ENCODE measurements around the gene RNU2-63P.

DNA sequence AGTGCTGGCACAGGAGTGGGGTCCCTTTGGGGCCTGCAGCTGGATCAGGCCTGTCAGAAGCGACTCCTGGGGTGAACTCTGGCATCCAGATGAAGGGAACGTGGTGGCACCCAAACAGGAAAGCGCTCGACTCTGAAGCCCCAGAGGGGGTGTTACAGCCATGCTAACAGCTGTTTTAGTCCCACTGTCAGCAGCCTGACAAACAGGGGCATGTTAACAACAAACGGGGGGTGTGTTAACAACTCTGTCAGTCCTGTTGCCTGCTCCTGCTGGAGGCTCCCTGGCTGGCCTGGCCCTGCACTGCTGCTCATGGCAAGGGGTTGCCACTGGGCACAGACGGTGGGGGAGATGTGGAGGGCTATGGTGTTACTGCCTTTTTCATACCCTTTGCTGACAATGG, 2.6 kb upstream of the RNU2-63P start:
- TF ChIP-seq EZH2 (IDR thresholded peaks at IDR 0.05; ENCODE audit: low read depth, unreplicated experiment) (no peak), POLR2AphosphoS5 (IDR thresholded peaks at IDR 0.05; ENCODE audit: low read depth) (no peak), EZH2phosphoT487 (IDR thresholded peaks at IDR 0.05; ENCODE audit: unreplicated experiment) (no peak), ZNF331 (CRISPR knock-in tag; IDR thresholded peaks at IDR 0.05; ENCODE audit: low read depth) (no peak), JUNB (IDR thresholded peaks at IDR 0.05; ENCODE audit: unreplicated experiment) (no peak), ZNF114 (CRISPR knock-in tag; IDR thresholded peaks at IDR 0.05) (no peak), CREB1 (CRISPR knock-in tag; IDR thresholded peaks at IDR 0.05; ENCODE audit: low read depth) (no peak), NANOG (IDR thresholded peaks at IDR 0.05; ENCODE audit: borderline replicate concordance) (no peak)
- TF ChIP-seq, protein P1, sequence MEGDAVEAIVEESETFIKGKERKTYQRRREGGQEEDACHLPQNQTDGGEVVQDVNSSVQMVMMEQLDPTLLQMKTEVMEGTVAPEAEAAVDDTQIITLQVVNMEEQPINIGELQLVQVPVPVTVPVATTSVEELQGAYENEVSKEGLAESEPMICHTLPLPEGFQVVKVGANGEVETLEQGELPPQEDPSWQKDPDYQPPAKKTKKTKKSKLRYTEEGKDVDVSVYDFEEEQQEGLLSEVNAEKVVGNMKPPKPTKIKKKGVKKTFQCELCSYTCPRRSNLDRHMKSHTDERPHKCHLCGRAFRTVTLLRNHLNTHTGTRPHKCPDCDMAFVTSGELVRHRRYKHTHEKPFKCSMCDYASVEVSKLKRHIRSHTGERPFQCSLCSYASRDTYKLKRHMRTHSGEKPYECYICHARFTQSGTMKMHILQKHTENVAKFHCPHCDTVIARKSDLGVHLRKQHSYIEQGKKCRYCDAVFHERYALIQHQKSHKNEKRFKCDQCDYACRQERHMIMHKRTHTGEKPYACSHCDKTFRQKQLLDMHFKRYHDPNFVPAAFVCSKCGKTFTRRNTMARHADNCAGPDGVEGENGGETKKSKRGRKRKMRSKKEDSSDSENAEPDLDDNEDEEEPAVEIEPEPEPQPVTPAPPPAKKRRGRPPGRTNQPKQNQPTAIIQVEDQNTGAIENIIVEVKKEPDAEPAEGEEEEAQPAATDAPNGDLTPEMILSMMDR (conservative IDR thresholded peaks at IDR 0.05; ENCODE audit: low read depth in 2 of 2) = no peak
- TF ChIP-seq, protein P2, sequence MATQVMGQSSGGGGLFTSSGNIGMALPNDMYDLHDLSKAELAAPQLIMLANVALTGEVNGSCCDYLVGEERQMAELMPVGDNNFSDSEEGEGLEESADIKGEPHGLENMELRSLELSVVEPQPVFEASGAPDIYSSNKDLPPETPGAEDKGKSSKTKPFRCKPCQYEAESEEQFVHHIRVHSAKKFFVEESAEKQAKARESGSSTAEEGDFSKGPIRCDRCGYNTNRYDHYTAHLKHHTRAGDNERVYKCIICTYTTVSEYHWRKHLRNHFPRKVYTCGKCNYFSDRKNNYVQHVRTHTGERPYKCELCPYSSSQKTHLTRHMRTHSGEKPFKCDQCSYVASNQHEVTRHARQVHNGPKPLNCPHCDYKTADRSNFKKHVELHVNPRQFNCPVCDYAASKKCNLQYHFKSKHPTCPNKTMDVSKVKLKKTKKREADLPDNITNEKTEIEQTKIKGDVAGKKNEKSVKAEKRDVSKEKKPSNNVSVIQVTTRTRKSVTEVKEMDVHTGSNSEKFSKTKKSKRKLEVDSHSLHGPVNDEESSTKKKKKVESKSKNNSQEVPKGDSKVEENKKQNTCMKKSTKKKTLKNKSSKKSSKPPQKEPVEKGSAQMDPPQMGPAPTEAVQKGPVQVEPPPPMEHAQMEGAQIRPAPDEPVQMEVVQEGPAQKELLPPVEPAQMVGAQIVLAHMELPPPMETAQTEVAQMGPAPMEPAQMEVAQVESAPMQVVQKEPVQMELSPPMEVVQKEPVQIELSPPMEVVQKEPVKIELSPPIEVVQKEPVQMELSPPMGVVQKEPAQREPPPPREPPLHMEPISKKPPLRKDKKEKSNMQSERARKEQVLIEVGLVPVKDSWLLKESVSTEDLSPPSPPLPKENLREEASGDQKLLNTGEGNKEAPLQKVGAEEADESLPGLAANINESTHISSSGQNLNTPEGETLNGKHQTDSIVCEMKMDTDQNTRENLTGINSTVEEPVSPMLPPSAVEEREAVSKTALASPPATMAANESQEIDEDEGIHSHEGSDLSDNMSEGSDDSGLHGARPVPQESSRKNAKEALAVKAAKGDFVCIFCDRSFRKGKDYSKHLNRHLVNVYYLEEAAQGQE (IDR thresholded peaks at IDR 0.05; ENCODE audit: unreplicated experiment) = no peak
- TF ChIP-seq, protein P3, sequence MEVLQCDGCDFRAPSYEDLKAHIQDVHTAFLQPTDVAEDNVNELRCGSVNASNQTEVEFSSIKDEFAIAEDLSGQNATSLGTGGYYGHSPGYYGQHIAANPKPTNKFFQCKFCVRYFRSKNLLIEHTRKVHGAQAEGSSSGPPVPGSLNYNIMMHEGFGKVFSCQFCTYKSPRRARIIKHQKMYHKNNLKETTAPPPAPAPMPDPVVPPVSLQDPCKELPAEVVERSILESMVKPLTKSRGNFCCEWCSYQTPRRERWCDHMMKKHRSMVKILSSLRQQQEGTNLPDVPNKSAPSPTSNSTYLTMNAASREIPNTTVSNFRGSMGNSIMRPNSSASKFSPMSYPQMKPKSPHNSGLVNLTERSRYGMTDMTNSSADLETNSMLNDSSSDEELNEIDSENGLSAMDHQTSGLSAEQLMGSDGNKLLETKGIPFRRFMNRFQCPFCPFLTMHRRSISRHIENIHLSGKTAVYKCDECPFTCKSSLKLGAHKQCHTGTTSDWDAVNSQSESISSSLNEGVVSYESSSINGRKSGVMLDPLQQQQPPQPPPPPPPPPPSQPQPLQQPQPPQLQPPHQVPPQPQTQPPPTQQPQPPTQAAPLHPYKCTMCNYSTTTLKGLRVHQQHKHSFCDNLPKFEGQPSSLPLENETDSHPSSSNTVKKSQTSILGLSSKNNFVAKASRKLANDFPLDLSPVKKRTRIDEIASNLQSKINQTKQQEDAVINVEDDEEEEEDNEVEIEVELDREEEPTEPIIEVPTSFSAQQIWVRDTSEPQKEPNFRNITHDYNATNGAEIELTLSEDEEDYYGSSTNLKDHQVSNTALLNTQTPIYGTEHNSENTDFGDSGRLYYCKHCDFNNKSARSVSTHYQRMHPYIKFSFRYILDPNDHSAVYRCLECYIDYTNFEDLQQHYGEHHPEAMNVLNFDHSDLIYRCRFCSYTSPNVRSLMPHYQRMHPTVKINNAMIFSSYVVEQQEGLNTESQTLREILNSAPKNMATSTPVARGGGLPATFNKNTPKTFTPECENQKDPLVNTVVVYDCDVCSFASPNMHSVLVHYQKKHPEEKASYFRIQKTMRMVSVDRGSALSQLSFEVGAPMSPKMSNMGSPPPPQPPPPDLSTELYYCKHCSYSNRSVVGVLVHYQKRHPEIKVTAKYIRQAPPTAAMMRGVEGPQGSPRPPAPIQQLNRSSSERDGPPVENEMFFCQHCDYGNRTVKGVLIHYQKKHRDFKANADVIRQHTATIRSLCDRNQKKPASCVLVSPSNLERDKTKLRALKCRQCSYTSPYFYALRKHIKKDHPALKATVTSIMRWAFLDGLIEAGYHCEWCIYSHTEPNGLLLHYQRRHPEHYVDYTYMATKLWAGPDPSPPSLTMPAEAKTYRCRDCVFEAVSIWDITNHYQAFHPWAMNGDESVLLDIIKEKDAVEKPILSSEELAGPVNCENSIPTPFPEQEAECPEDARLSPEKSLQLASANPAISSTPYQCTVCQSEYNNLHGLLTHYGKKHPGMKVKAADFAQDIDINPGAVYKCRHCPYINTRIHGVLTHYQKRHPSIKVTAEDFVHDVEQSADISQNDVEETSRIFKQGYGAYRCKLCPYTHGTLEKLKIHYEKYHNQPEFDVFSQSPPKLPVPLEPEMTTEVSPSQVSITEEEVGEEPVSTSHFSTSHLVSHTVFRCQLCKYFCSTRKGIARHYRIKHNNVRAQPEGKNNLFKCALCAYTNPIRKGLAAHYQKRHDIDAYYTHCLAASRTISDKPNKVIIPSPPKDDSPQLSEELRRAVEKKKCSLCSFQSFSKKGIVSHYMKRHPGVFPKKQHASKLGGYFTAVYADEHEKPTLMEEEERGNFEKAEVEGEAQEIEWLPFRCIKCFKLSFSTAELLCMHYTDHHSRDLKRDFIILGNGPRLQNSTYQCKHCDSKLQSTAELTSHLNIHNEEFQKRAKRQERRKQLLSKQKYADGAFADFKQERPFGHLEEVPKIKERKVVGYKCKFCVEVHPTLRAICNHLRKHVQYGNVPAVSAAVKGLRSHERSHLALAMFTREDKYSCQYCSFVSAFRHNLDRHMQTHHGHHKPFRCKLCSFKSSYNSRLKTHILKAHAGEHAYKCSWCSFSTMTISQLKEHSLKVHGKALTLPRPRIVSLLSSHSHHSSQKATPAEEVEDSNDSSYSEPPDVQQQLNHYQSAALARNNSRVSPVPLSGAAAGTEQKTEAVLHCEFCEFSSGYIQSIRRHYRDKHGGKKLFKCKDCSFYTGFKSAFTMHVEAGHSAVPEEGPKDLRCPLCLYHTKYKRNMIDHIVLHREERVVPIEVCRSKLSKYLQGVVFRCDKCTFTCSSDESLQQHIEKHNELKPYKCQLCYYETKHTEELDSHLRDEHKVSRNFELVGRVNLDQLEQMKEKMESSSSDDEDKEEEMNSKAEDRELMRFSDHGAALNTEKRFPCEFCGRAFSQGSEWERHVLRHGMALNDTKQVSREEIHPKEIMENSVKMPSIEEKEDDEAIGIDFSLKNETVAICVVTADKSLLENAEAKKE (CRISPR knock-in tag; IDR thresholded peaks at IDR 0.05) = no peak

All from GM23338 (cell line).